ENCODE results near the gene RABGAP1.
A peak's percentile ranks its signal among the peaks of the same experiment; 100 is the strongest.

Gene RABGAP1

GRCh38 chr9:122951056-122951455 is 10.2 kb downstream of the RABGAP1 start:
- Histone ChIP-seq H3K4me3 (no peak overlapping the region), H3K9ac (ENCODE audit: insufficient read length) (no peak overlapping the region), H3K36me3 (ENCODE audit: insufficient read depth, low read length) (peaks cover 30% of the 10 kb centered on the region), H3K27ac (0 out of 2 replicates have a peak overlapping the region, but pooled peaks have one; percentile 4), H3K9me3 (ENCODE audit: low read depth, low read length) (no peaks in the 10 kb centered on the region)
- no peak for TF ChIP-seq FOXP2 (optimal IDR thresholded peaks at IDR 0.05; ENCODE audit: control extremely low read depth, extremely low read length, insufficient read depth)
- TF ChIP-seq EZH2 (IDR thresholded peaks at IDR 0.05): no peak
- no peak for TF ChIP-seq POLR2AphosphoS5 (IDR thresholded peaks at IDR 0.05; ENCODE audit: borderline replicate concordance, low read depth, low read length)
- no peak for DNase-seq (ENCODE audit: low read depth, low spot score)

- H3K9me3 ChIP-seq (ENCODE audit: low read depth, low read length): no peaks in the 10 kb centered on the region
- H3K36me3 ChIP-seq (ENCODE audit: insufficient read depth, low read length): peaks cover 44% of the 10 kb centered on the region
- no peak overlapping the region for H3K27ac ChIP-seq
- TF ChIP-seq EZH2 (IDR thresholded peaks at IDR 0.05) (no peak), FOXP2 (optimal IDR thresholded peaks at IDR 0.05; ENCODE audit: control extremely low read depth, extremely low read length, insufficient read depth) (no peak), POLR2AphosphoS5 (IDR thresholded peaks at IDR 0.05; ENCODE audit: borderline replicate concordance, low read depth, low read length) (no peak)
- H3K9ac ChIP-seq (ENCODE audit: insufficient read length): no peak overlapping the region
- no peak for DNase-seq (ENCODE audit: low read depth, low spot score)
- no peak overlapping the region for H3K4me3 ChIP-seq
Measured at GRCh38 chr9:122954253-122954691, 13.5 kb downstream of the RABGAP1 start.

- no peak for TF ChIP-seq EZH2 (IDR thresholded peaks at IDR 0.05)
- no peak for TF ChIP-seq POLR2AphosphoS5 (IDR thresholded peaks at IDR 0.05; ENCODE audit: borderline replicate concordance, low read depth, low read length)
- TF ChIP-seq FOXP2 (optimal IDR thresholded peaks at IDR 0.05; ENCODE audit: control extremely low read depth, extremely low read length, insufficient read depth): no peak
- peaks cover 57% of the 10 kb centered on the region for H3K36me3 ChIP-seq (ENCODE audit: insufficient read depth, low read length)
- H3K9ac ChIP-seq (ENCODE audit: insufficient read length): no peak overlapping the region
- no peak for DNase-seq (ENCODE audit: low read depth, low spot score)
- no peak overlapping the region for H3K27ac ChIP-seq
- no peak overlapping the region for H3K4me3 ChIP-seq
- no peaks in the 10 kb centered on the region for H3K9me3 ChIP-seq (ENCODE audit: low read depth, low read length)
Measured at GRCh38 chr9:122955961-122956360, 15.1 kb downstream of the RABGAP1 start.

GRCh38 chr9:122961139-122961538 is 20.3 kb downstream of the RABGAP1 start:
- Histone ChIP-seq H3K9ac (ENCODE audit: insufficient read length) (no peak overlapping the region), H3K9me3 (ENCODE audit: low read depth, low read length) (no peaks in the 10 kb centered on the region), H3K27ac (no peak overlapping the region), H3K4me3 (no peak overlapping the region), H3K36me3 (ENCODE audit: insufficient read depth, low read length) (peaks cover 84% of the 10 kb centered on the region)
- no peak for DNase-seq (ENCODE audit: low read depth, low spot score)
- TF ChIP-seq FOXP2 (optimal IDR thresholded peaks at IDR 0.05; ENCODE audit: control extremely low read depth, extremely low read length, insufficient read depth) (no peak), POLR2AphosphoS5 (IDR thresholded peaks at IDR 0.05; ENCODE audit: borderline replicate concordance, low read depth, low read length) (no peak), EZH2 (IDR thresholded peaks at IDR 0.05) (no peak)

- Histone ChIP-seq H3K4me3 (no peak overlapping the region), H3K36me3 (ENCODE audit: insufficient read depth, low read length) (peaks cover 61% of the 10 kb centered on the region), H3K27ac (peak overlapping the region; percentile 73), H3K9ac (ENCODE audit: insufficient read length) (no peak overlapping the region), H3K9me3 (ENCODE audit: low read depth, low read length) (no peaks in the 10 kb centered on the region)
- TF ChIP-seq FOXP2 (optimal IDR thresholded peaks at IDR 0.05; ENCODE audit: control extremely low read depth, extremely low read length, insufficient read depth) (no peak), POLR2AphosphoS5 (IDR thresholded peaks at IDR 0.05; ENCODE audit: borderline replicate concordance, low read depth, low read length) (no peak), EZH2 (IDR thresholded peaks at IDR 0.05) (no peak)
- DNase-seq (ENCODE audit: low read depth, low spot score): no peak
Measured at GRCh38 chr9:122975196-122975595, 34.4 kb downstream of the RABGAP1 start.

- TF ChIP-seq EZH2 (IDR thresholded peaks at IDR 0.05): no peak
- no peak for TF ChIP-seq POLR2AphosphoS5 (IDR thresholded peaks at IDR 0.05; ENCODE audit: borderline replicate concordance, low read depth, low read length)
- TF ChIP-seq FOXP2 (optimal IDR thresholded peaks at IDR 0.05; ENCODE audit: control extremely low read depth, extremely low read length, insufficient read depth): no peak
- no peak for DNase-seq (ENCODE audit: low read depth, low spot score)
- H3K9me3 ChIP-seq (ENCODE audit: low read depth, low read length): no peaks in the 10 kb centered on the region
- peaks cover 42% of the 10 kb centered on the region for H3K36me3 ChIP-seq (ENCODE audit: insufficient read depth, low read length)
- no peak overlapping the region for H3K4me3 ChIP-seq
- H3K27ac ChIP-seq: no peak overlapping the region
- H3K9ac ChIP-seq (ENCODE audit: insufficient read length): no peak overlapping the region
Measured at GRCh38 chr9:122978601-122979000, 37.8 kb downstream of the RABGAP1 start.

GRCh38 chr9:122986010-122986409 is 45.2 kb downstream of the RABGAP1 start:
- Histone ChIP-seq H3K9ac (ENCODE audit: insufficient read length) (no peak overlapping the region), H3K4me3 (no peak overlapping the region), H3K27ac (no peak overlapping the region), H3K9me3 (ENCODE audit: low read depth, low read length) (no peaks in the 10 kb centered on the region), H3K36me3 (ENCODE audit: insufficient read depth, low read length) (peaks cover 70% of the 10 kb centered on the region)
- DNase-seq (ENCODE audit: low read depth, low spot score): no peak
- TF ChIP-seq EZH2 (IDR thresholded peaks at IDR 0.05): no peak
- no peak for TF ChIP-seq POLR2AphosphoS5 (IDR thresholded peaks at IDR 0.05; ENCODE audit: borderline replicate concordance, low read depth, low read length)
- no peak for TF ChIP-seq FOXP2 (optimal IDR thresholded peaks at IDR 0.05; ENCODE audit: control extremely low read depth, extremely low read length, insufficient read depth)

- TF ChIP-seq POLR2AphosphoS5 (IDR thresholded peaks at IDR 0.05; ENCODE audit: borderline replicate concordance, low read depth, low read length) (no peak), EZH2 (IDR thresholded peaks at IDR 0.05) (no peak), FOXP2 (optimal IDR thresholded peaks at IDR 0.05; ENCODE audit: control extremely low read depth, extremely low read length, insufficient read depth) (no peak)
- Histone ChIP-seq H3K36me3 (ENCODE audit: insufficient read depth, low read length) (peaks cover 70% of the 10 kb centered on the region), H3K9ac (ENCODE audit: insufficient read length) (no peak overlapping the region), H3K4me3 (no peak overlapping the region), H3K27ac (no peak overlapping the region), H3K9me3 (ENCODE audit: low read depth, low read length) (no peaks in the 10 kb centered on the region)
- DNase-seq (ENCODE audit: low read depth, low spot score): no peak
Measured at GRCh38 chr9:122988141-122988540, 47.3 kb downstream of the RABGAP1 start.
